Fibroblast of skin of back (primary cell): ENCODE measurements around the gene ARHGEF16.

Experiments used
- DNase-seq: peaks from one replicate; pipeline ENCODE4 v3.0.0-alpha.2; 2013

Gene ARHGEF16

GRCh38 chr1:3520419-3521378 lies 66.2 kb downstream of the ARHGEF16 start:
- no peak for DNase-seq

GRCh38 chr1:3521426-3521825 lies 67.0 kb downstream of the ARHGEF16 start:
- no peak for DNase-seq

- DNase-seq = no peak
Observed at GRCh38 chr1:3522112-3522511, 67.6 kb downstream of the ARHGEF16 start.

GRCh38 chr1:3522564-3523265 lies 68.2 kb downstream of the ARHGEF16 start:
- peak; percentile 88 for DNase-seq

GRCh38 chr1:3523980-3524379 lies 69.5 kb downstream of the ARHGEF16 start:
- DNase-seq = no peak

GRCh38 chr1:3524556-3525203 lies 70.2 kb downstream of the ARHGEF16 start:
- DNase-seq = no peak

GRCh38 chr1:3525551-3526482 lies 71.4 kb downstream of the ARHGEF16 start:
- DNase-seq = no peak

- no peak for DNase-seq
Observed at GRCh38 chr1:3527774-3528173, 73.3 kb downstream of the ARHGEF16 start.

GRCh38 chr1:3529099-3529729 lies 74.7 kb downstream of the ARHGEF16 start:
- DNase-seq = no peak

GRCh38 chr1:3530086-3530925 lies 75.8 kb downstream of the ARHGEF16 start:
- no peak for DNase-seq
